ENCODE measurements around the gene UBL5. TPM values are rescaled to one million over a fixed set of nuclear protein-coding genes. Genes with fewer than 3 reads are reported as not detected.

The UBL5 gene
- total RNA-seq, 2 donors from 2014 or later, result 316 to 384 TPM

- H3K27me3 ChIP-seq, result no peaks in the 10 kb centered on the region
- H3K9ac ChIP-seq (ENCODE audit: low read depth in 2 of 2, low read length in 2 of 2), result no peak overlapping the region
- no peak for DNase-seq
- no peak for TF ChIP-seq CTCF (IDR thresholded peaks at IDR 0.05)
- no peaks in the 10 kb centered on the region for H3K36me3 ChIP-seq
- intact Hi-C loops (cut with DNase I), result no loop called here
- H3K4me1 ChIP-seq, result no peaks in the 10 kb centered on the region
- H3K27ac ChIP-seq, result no peak overlapping the region
- H3K4me3 ChIP-seq, result no peak overlapping the region
- H3K9me3 ChIP-seq, result no peaks in the 10 kb centered on the region
Observed at GRCh38 chr19:9877780-9878510, 50.2 kb downstream of the UBL5 start.

- Histone ChIP-seq H3K9me3 (no peaks in the 10 kb centered on the region), H3K36me3 (no peaks in the 10 kb centered on the region), H3K27ac (no peak overlapping the region), H3K4me3 (no peak overlapping the region), H3K9ac (ENCODE audit: low read depth in 2 of 2, low read length in 2 of 2) (no peak overlapping the region), H3K27me3 (no peaks in the 10 kb centered on the region), H3K4me1 (no peaks in the 10 kb centered on the region)
- intact Hi-C loops (cut with DNase I), result no loop called here
- TF ChIP-seq CTCF (IDR thresholded peaks at IDR 0.05), result no peak
- DNase-seq, result no peak
Observed at GRCh38 chr19:9878511-9879196, 50.9 kb downstream of the UBL5 start.

Other genes starting within 250 kb of the UBL5 start
- 10 to 100 TPM; 18.3 to 24.3 TPM for gene ZNF121, start 243.4 kb upstream of the UBL5 start, total RNA-seq
- gene ZNF561, start 206.7 kb upstream of the UBL5 start, total RNA-seq, result 10 to 100 TPM; 29.7 to 32.2 TPM
- gene ZNF562, start 152.8 kb upstream of the UBL5 start, total RNA-seq, result 10 to 100 TPM; 34.7 to 37.2 TPM
- gene ZNF846, start 59.2 kb upstream of the UBL5 start, total RNA-seq, result 10 to 100 TPM in 1 of 2 donors, 1 to 10 TPM in 1; 9.2 to 10.5 TPM
- gene FBXL12, start 8.8 kb upstream of the UBL5 start, total RNA-seq, result 10 to 100 TPM; 30.5 to 30.7 TPM
- 10 to 100 TPM; 47.9 to 88.3 TPM for gene PIN1, start 7.4 kb downstream of the UBL5 start, total RNA-seq
- 1 to 10 TPM; 1.2 to 1.9 TPM for gene OLFM2, start 108.6 kb downstream of the UBL5 start, total RNA-seq
- gene COL5A3, start 182.6 kb downstream of the UBL5 start, total RNA-seq, result 1 to 10 TPM; 2.4 to 5.5 TPM
- gene RDH8, start 185.6 kb downstream of the UBL5 start, total RNA-seq, result under 1 TPM in 1 of 2 donors, not detected in 1; 0.24 TPM

All from colonic mucosa (tissue), 4 donors.